G401.6 (cell line): ENCODE data around the gene SQSTM1.

Source experiments
- FAIRE-seq: peaks from 2 replicates; lab custom pipeline; 2012; peaks lifted over from hg19 to GRCh38; lab: Jason Lieb, UNC

Gene SQSTM1

DNA sequence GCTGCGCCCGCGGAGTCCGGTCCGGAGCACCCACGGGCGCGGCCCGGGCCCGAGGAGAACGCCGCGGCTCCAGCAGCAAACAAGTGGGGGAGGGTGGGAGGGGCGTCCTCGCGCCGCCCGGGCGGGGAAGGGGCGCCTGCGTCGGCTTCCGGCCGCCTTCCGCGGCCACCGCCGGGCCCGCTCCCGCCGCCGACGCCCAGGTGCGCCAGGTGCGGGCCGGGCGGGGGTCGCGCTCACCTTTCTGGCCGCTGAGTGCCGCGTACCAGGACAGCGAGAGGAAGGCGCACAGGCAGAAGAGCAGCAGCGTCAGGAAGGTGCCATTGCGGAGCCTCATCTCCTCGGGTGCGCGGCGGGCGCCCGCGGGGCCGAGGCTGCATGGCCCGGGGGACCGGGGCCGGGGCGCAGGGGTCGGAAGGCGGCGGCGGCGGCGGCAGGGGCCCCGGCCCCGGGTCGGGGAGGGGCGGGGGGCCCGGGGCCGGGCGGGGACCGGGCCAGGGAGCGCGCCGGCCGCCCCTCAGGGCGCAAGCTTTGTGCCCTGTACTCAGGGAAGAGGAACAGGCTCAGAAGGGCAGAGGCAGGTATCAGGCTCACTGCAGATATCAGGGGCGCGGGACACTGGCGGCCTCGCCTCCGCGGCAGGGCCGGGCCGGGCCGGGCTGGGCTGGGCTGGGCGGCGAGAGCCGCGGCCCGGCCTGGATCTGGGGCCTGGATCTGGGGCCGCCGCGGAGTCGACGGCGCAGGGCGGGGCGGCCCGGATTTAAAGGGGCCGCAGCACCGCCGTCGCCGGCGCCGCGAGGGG lies 14.3 kb upstream of the SQSTM1 start, which contains the start of gene MGAT4B:
TSS of gene MGAT4B (minus strand) at position 617 of the 799 bp plus-strand sequence. CDS start at position 334, 283 bp downstream.
- FAIRE-seq, result no peak

DNA sequence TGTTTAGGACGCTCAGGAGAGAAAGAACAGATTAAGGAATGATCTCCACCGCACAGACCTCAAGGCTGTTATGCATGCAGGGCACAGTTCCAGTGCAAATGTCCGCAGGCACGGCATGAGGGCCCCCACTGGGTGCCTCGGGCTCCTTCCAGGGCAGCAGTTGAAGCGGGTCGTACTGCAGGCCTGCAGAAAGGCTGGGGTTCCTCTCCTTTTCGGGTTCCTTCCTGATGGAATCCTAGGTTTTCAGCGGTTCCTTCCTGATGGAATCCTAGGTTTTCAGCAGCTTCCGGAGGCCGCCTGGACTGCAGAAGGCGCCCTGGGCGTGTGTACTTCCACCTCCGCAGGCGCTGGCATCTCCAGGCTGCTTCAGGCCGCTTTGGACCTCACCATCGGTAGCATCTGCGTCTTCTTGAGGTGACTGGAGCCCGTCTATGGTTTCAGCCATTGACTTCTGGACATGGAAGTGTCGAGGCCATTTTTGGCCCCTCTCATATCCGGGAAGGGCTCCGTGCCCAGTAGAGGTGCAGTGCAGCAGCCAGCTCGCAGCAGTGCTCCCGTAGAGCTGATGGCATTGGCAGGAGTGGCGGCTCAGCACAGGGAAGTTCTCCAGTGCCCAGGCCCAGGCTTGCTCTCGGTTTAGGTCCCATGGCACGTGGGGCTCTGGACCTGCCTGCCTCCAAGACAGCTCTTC lies 8.4 kb upstream of the SQSTM1 start:
- FAIRE-seq, result no peak

DNA sequence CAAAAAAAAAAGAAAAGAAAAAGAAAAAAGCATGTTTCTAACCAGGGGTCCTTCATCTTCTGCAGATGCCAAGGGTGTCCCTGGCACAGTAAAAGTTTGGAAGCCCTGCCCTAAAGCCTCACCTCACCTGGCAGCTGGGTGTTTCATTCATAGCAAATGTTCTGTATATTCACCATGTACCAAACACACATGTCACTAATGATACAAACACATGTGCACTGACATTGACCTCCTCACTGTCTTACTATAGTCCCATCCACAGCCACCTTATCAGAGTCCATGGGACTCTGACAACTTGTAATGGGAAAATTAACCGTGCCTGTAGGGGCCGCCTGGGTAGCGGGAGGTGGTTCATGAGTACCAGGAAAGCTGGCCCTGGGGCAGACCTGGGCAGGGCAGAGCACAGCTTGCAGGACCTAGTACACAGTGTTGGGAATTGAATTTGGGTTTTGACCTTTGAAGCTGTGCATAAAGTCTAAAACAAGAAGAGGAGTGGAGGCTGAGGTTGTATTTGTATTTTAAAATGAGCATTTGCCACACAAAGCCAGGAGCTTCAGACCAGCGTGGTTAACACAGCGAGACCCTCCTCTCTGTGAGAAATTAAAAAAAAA lies 7.6 kb upstream of the SQSTM1 start:
- FAIRE-seq, result no peak

DNA sequence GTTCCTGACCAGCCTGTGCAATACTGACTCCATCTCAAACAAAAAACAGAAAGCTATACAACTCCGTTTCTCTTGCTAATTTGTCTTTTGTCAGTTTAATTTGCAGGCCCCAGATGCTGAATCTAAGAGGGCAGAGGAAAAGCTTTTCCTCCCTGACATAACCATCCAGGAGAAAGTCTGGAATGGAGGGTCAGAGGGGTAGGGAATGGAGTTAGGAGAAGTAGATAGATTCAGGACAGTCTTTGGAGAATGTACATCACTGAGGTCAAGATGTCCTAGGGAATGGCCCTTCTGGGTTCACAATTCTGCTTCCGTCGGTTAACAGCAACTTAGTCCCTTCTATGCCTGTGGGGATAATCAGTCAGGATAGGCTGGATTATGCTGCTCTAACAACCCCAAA lies 6.6 kb upstream of the SQSTM1 start:
- no peak for FAIRE-seq

DNA sequence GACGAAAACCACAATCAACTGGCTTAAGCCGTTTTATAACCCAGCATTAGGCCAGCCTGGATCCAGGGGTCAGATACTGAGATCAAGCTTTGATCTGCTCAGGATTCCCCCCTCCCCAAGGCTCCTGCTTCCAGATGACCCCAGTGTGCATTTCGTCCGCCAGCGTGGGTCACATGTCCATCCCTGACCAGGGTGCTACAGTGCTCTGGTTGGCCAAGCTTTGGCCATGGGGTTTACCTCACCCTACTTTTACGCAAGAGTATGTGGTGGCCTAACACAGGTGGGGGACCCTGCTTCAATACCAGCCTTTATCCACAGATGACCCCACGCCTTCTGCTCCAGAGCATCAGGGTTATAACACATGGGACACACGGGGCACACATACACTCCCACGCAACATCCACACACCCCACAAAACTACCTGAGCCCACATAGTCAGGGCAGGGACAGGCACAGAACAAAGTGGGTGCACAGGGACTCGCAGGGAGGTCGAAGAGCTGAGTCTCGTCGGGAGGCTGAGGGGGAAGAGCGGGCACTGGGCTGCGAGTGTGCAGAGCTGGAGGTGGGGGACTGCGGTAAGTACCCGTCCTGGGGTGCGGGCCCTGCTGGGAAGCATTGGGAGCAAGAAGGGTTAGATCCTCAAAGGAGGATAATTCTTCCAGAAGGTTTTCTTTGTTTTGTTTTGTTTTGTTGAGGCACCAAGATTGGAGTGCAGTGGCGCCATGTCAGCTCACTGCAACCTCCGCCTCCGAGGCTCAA lies 5.0 kb upstream of the SQSTM1 start:
- no peak for FAIRE-seq

DNA sequence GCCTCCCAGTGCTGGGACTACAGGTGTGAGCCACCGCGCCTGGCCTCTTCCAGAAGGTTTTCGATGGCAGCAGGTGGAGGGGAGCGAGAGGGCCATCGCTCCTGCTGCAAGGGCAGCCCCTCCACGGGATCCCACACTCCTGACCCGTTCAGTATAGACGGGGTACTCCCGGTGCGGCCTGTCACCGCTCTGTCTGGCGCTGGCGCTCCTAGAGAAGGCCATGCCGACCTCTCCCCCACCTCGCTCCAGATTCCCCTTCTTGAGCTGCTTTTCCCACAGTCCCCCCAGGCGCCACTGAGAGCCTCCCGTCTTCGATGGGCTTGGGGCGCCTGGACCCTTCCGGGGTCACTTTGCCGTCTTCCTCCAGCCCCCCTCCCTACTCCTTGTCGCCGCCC lies 4.3 kb upstream of the SQSTM1 start:
- no peak for FAIRE-seq

DNA sequence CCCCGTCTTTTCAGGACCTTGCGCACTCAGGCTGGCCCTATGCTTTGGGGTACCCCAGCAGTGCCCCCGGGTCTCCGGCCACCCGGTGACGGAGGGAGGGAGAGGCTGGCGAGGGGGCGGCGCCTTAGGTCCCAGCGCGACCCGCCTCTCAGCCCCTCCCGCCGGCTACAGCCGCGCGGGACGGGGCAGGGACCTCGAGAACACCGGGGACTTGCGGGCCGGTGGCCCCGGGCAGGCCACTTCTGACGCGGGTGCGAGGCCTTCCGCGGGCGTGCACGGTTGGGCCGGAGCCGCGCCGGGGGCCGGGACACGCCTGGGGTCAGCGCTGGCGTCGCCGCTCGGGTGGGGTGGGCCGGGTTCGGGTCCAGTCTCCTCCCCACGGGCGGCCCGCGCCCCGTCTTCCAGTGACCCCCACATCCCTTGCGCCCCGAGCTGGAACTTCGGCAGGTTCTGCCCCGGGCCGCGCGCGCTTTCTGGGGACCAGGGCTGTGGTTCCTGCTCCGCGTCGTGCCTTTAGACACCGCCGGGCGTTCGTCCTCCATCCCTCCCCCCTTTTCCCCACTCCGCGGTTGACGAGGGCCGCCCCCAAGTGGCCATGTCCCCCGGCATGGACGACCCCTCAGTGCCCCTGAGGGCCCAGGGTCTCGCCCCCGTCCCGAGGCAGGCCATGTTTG lies 3.8 kb upstream of the SQSTM1 start:
- no peak for FAIRE-seq

DNA sequence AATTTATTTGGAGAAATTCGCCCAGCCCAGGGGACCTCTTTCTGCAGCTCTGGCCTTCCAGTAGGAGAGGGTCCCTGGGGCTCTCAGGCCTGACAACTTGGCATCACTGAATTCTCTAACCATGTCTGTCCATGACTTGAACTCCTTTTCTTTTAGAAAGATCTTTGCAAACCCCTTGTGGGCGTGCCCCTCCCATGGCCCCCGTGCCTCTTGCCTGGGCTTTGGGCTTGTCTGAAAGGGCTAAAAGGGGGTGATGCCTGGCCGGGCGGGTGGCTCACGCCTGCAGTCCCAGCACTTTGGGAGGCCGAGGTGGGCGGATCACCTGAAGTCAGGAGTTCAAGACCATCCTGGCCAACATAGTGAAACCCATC lies 3.2 kb upstream of the SQSTM1 start:
- FAIRE-seq, result no peak

DNA sequence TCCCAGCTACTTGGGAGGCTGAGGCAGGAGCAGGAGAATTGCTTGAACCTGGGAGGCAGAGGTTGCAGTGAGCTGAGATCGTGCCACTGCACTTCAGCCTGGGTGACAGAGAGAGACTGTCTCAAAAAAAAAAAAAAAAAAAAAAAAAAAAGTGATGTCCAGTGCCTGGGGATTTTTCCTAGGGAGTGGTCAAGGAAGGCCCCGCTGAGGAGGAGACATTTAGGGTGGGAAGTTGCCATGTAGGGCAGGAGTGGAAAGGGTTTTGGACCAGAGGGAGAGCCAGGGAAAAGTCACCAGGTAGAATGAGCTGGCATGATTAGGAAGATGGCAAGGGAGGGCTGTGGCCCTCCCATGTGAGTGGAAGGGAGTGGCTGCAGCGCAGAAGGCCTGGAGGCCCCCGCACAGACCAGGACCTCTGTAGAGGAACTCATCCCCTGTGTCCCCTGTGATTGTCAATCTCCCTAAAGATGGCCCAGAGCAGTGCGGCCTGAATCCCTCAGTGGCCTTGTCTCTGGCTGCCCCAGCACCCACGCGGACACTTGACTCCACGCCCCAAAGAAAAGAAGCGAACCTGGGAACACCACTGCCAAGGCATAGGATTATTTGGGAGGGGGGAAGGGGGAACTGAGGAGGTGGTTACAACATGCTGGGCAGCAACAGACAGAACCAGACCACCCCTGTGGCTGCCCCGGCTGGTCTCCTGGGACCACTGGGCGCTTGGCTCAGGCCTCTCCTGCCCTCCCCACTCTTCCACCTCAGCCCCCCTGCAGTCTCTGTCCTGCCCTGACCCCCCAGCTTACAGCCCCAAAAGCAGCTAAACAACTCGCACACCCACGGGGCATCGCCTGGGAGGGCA lies 2.6 kb upstream of the SQSTM1 start:
- no peak for FAIRE-seq

DNA sequence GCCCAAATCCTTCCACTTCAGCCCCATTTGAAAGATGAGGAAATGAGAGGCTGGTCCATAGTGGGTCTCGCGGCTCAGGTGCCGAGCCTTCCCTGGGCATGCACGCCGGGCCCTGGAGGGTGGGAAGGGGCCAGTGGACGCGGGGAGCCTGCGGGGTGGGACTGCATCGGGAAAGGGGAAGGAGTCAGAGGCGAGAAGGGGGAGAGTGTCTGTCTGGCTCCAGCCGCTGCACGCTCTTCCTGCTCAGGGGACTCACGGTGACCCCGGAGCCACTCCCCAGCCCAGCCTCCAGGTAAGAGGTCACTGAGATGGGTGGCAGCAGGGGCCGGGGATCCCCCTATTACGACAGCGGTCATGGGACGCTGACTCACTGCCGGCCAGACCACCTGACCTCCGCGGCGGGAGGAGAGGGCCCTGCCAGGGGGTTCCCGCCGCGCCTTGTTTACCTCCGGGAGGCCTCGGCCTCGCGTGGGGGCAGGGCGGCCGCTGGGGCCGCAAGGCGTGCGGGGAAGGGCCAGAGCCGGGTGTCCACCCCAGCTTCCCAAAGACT lies 1.9 kb upstream of the SQSTM1 start:
- peak; percentile 94 for FAIRE-seq

DNA sequence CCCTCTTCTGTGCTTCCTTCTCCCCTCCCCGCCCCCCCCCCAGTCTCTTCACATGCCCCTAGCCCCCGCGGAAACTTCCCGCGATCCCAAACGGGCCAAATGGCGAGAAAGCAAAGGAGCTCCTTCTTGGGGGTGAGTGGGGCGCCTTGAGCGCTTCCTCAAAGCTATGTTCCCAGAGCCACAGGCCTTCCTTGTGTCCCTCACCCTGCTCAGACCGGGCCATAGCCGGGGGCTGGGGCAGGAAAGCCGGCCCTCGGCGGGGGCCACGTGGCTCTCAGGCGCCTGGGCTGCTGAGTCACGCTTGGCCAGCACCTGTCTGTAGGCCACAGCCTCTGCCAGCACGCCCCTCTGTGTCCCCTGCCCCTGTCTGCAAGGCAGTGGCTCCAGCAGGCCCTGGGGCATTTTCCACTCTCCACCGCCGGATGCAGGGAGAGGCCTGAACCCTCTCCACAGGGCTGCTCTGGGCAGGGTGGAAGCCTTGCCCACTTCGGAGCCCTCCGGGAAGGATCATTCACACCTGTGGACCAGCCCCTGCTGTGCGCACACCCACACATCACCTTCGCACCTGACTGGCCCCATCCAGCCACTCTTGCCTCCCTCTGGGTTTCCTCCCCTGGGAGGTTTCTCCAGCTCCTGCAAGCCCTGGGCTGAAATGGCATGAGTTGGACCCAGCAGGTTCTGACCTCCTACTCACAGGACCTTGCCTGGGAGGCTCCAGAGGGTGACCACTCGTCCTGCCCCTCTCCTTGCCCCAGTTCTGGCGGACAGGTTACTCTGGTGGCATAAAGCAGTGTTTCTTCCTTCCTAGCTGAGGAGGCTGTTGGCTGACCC lies 1.2 kb upstream of the SQSTM1 start:
- peak; percentile 61 for FAIRE-seq

DNA sequence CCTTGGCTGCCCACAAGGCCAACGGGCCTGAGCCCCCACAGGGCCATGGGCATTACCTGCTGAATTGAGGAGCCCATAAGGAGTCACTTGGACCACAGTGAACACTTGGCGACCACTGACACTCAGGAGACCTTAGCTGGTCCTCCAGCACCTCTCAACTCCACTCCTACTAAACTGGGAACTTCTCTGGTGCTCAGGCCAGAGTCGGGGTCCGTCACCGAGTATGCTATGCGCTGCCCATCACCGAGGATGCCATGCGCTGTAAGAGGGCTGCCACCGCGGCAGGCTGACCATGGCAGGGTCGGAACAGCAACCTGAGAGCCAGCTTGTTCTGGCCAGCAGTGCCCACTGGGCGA lies 600 bp upstream of the SQSTM1 start:
- FAIRE-seq, result no peak

DNA sequence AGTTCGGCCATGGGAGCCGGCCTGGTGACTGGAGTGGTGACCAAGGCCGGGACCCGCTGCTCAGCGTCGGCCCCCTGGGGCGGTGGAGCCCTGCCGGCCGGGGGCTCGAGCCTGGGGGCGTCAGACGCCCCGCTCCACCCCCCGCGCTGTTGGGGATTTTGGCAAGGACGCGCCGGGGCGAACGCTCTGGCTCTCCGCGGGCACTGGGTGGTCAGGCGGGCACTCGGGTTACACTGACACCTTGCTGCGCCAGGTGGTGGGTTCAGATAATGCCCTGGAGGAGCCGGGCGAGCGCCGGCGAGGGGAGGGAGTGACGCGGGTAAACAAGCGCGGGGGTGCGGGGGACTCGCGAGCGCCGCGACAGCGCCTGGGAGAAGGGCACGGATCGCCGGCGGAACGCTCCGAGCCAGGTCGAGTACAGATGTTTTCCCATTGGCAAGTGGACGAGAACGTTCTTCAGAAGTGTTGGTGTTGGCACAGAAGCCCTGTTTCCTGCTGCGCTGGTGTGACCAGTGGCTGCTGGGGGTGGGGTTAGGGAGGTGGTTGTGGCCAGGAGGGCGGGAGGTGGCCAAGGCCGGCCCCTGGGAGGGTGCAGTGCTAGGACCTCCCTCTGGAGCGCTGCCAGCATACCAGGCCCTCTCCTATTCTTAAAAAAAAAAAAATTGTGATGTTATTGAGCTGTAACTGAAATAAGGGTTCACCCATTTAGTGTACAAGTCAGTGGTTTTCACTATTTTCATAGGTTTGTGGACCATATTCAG lies 773 bp downstream of the SQSTM1 start:
- FAIRE-seq, result peak; percentile 36

DNA sequence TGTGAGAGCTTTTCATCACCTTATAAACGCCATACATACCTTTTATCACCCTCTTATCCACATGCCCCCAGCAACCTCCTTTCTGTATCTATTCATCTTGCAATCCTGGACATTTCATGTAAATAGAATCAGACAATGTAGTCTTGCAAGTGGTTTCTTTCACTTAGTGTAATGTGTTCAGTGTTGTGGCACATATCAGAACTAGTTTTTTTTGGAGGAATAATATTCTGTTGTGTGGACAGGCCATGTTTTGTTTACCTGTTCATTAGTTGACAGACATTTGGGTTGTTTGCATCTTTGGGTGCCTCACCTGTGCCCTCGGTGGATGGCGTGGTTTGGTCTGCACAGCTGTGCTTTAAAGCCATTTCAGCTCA lies 1.3 kb downstream of the SQSTM1 start:
- FAIRE-seq, result no peak

DNA sequence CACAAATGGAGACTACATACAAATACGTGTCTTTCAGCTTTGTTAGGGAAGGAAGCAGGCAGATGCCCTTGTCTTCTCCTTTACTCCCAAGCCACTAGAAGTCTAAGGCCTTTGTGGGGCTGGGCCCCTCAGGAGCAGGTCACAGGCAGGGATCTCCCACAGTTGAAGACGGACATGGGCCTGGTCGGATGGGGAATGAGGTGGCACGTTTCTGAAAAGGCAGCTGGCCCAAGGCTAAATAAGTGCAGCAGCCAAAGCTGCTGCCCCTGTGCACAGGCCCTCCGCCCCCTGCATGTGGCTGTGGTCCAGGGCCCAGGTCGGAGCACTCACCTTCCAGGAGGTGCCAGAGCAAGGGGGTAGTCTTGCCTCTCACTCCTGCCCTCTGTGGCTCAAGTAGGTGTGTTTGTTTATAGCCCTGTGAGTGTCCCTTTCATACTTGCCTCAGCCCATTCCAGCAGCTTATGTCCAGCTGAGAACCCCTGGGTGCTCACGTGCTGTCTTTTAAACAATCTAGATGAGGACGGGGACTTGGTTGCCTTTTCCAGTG lies 1.8 kb downstream of the SQSTM1 start:
- FAIRE-seq, result no peak

DNA sequence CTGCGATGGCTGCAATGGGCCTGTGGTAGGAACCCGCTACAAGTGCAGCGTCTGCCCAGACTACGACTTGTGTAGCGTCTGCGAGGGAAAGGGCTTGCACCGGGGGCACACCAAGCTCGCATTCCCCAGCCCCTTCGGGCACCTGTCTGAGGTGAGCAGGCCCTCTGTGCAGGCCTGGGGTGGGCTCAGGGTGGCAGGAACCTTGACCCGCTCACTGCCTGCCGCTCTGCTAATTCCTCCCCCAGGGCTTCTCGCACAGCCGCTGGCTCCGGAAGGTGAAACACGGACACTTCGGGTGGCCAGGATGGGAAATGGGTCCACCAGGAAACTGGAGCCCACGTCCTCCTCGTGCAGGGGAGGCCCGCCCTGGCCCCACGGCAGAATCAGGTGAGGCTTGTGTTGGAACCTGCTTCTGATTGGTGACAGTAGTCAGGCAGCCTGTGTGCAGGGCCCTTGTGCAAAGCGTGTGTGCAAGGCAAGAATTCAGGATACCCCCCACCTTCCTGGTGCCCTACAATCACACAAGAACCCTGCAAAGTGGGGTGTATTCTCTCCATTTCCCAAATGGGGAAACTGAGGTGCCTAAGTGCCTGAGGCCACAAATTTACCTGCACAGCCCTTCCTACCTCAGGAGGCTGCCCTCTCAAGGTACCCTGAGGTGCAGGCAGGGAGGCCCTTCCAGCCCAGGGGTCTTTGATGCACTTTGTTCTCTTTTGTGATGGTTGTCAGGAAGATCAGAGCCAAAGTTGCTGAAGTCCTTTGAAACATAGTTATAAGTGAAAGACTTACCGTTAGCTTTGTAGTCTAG lies 3.4 kb downstream of the SQSTM1 start:
- FAIRE-seq, result no peak

DNA sequence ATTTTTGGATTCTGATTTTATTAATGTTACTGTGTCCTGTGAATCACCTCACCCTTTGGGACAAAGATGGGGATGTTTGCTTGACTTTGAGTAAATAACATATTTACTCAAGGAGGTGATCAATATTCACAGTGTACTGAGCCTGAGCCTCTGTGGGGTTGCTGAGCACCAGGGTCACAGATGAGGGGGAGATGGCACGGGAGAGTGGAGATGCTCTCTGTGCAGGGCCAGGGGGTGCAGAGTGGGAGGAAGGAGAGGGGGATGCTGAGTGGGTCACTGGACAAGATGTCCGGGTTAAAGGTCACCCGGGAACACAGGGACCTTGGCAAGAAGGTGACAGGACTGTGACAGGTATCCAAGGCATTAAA lies 4.0 kb downstream of the SQSTM1 start:
- no peak for FAIRE-seq

DNA sequence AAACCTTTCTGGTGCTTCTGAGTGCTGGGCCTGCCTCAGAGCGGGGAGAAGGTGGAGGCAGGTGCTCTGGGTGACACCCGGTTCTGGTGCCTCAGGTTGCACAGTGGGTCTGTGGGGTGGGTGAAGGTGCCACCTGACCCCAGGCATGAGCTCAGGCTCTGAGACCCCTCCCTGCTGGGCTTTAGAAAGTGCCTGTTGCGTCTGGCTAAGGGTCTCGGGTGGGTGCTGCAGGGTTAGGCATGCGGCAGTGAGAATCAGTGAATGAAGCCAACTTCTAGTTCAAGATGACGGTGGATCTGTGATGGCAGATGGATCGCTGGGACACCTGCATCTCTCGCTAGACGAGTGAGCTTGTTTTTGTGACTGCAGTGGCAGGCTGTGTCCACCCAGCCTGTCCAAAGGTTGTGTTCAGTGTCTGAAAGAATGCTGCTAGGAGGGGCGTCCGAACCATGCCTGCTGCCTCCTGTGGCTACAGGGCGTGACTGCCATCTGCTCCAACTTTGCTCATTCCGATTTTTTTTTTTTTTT lies 5.0 kb downstream of the SQSTM1 start:
- no peak for FAIRE-seq
